IMR-90 (cell line): ENCODE measurements around the gene SH2D7. TPM values are rescaled to one million over a fixed set of nuclear protein-coding genes. Genes with fewer than 3 reads are reported as not detected.

Experiments
- ATAC-seq: fragments of 200-7000 bp; cut with Tn5 transposase; 2 replicates; pipeline ENCODE4 v1.9.1; 2020; ENCODE audit warnings: low read depth, mild to moderate bottlenecking, moderate library complexity
- BruUV-seq: library from RNA; stranded (reverse); fragments of 400-500 nt; replicated peaks from 2 replicates; lab custom pipeline; 2021; lab: Mats Ljungman, UMichigan
- CTCF ChIA-PET: fragments of 300-600 bp; formaldehyde crosslinking; extraction: SDS; loops from one replicate; lab custom pipeline; 2021; ENCODE audit warnings: antibody characterized with exemption; lab: Yijun Ruan, JAX
- POLR2A ChIA-PET: fragments of 300-600 bp; sonication (Branson Sonifier 250); formaldehyde crosslinking; loops from one replicate; lab custom pipeline; 2022; ENCODE audit warnings: antibody characterized with exemption; ENCODE audit not compliant: unreplicated experiment; lab: Charles Lee
- DNase-seq: peaks from one replicate; pipeline ENCODE4 v3.0.0; 2013
- H2AFZ ChIP-seq: replicated peaks from 2 replicates; pipeline ENCODE3; 2013; ENCODE audit warnings: low read length, mild to moderate bottlenecking; ENCODE audit not compliant: poor library complexity
- H2AK5ac ChIP-seq: 2 replicates; pipeline ENCODE4 v1.6.1; 2013; ENCODE audit warnings: low read depth, low read length, inconsistent platforms
- H2AK9ac ChIP-seq: replicated peaks from 2 replicates; pipeline ENCODE3; 2013; ENCODE audit warnings: mild to moderate bottlenecking, low read depth, low read length, moderate library complexity; ENCODE audit not compliant: poor library complexity
- H2BK120ac ChIP-seq: 2 replicates; pipeline ENCODE4 v1.6.1; 2013; ENCODE audit warnings: low read depth, low read length, inconsistent platforms
- H2BK15ac ChIP-seq: 3 replicates; pipeline ENCODE4 v1.6.1; 2013; ENCODE audit warnings: low read depth, low read length, inconsistent platforms
- H2BK20ac ChIP-seq: 2 replicates; pipeline ENCODE4 v1.6.1; 2013; ENCODE audit warnings: low read depth, mild to moderate bottlenecking, inconsistent platforms, low read length, moderate library complexity
- H2BK5ac ChIP-seq: 2 replicates; pipeline ENCODE4 v1.6.1; 2013; ENCODE audit warnings: mild to moderate bottlenecking, low read depth, low read length, inconsistent platforms; ENCODE audit not compliant: poor library complexity, severe bottlenecking
- H3K14ac ChIP-seq: replicated peaks from 2 replicates; pipeline ENCODE4 v1.6.1; 2013; ENCODE audit warnings: low read depth, low read length, inconsistent platforms
- H3K18ac ChIP-seq: 2 replicates; pipeline ENCODE4 v1.6.1; 2013; ENCODE audit warnings: low read depth, low read length, control low read depth
- H3K23ac ChIP-seq: 2 replicates; pipeline ENCODE4 v1.6.1; 2013; ENCODE audit warnings: low read depth, low read length, inconsistent platforms
- H3K27ac ChIP-seq: 2 replicates; pipeline ENCODE4 v1.5.1; 2013; ENCODE audit warnings: mild to moderate bottlenecking, control low read depth, low read length; ENCODE audit not compliant: insufficient read depth
- H3K27me3 ChIP-seq: 2 replicates; pipeline ENCODE4 v1.6.1; 2013; ENCODE audit warnings: low read length; ENCODE audit not compliant: control insufficient read depth, insufficient read depth
- H3K36me3 ChIP-seq: 2 replicates; pipeline ENCODE4 v1.6.1; 2013; ENCODE audit warnings: low read length, mixed read lengths; ENCODE audit not compliant: control insufficient read depth, insufficient read depth
- H3K4ac ChIP-seq: 2 replicates; pipeline ENCODE4 v1.6.1; 2013; ENCODE audit warnings: low read depth, low read length, inconsistent platforms
- H3K4me1 ChIP-seq: 2 replicates; pipeline ENCODE4 v1.6.1; 2013; ENCODE audit warnings: low read length, mixed read lengths; ENCODE audit not compliant: control insufficient read depth, insufficient read depth
- H3K4me2 ChIP-seq: 2 replicates; pipeline ENCODE4 v1.6.1; 2013; ENCODE audit warnings: low read depth, mild to moderate bottlenecking, control low read depth, low read length, moderate library complexity
- H3K4me3 ChIP-seq: 2 replicates; pipeline ENCODE4 v1.5.1; 2013; ENCODE audit warnings: low read depth, mild to moderate bottlenecking, control low read depth, low read length, moderate library complexity; ENCODE audit not compliant: insufficient read depth
- H3K56ac ChIP-seq: 2 replicates; pipeline ENCODE4 v1.6.1; 2013; ENCODE audit warnings: low read length, inconsistent platforms; ENCODE audit not compliant: insufficient read depth; ENCODE audit errors: extremely low read depth
- H3K79me1 ChIP-seq, 2 experiments: 2 replicates each; pipeline ENCODE4 v1.6.1; 2013; ENCODE audit warnings: low read length in 2 of 2, inconsistent platforms in 1 of 2, low read depth in 1 of 2
- H3K9ac ChIP-seq: 2 replicates; pipeline ENCODE4 v1.6.1; 2013; ENCODE audit warnings: low read depth, low read length, control low read depth
- H3K9me1 ChIP-seq: 2 replicates; pipeline ENCODE4 v1.6.1; 2013; ENCODE audit warnings: low read length, inconsistent platforms; ENCODE audit not compliant: insufficient read depth
- H3K9me3 ChIP-seq: 2 replicates; pipeline ENCODE4 v1.6.1; 2013; ENCODE audit warnings: low read length; ENCODE audit not compliant: control insufficient read depth, insufficient read depth
- H4K20me1 ChIP-seq: 2 replicates; pipeline ENCODE4 v1.6.1; 2013; ENCODE audit warnings: low read length, inconsistent platforms; ENCODE audit not compliant: insufficient read depth
- H4K5ac ChIP-seq: 2 replicates; pipeline ENCODE4 v1.6.1; 2013; ENCODE audit warnings: mild to moderate bottlenecking, low read depth, low read length, control low read depth
- H4K8ac ChIP-seq, 2 experiments: 2 replicates each; pipeline ENCODE4 v1.6.1; 2013; ENCODE audit warnings: low read depth in 2 of 2, low read length in 2 of 2, control low read depth in 1 of 2, inconsistent platforms in 1 of 2
- H4K91ac ChIP-seq: 2 replicates; pipeline ENCODE4 v1.6.1; 2013; ENCODE audit warnings: low read depth, low read length, inconsistent platforms; ENCODE audit not compliant: insufficient read depth
- MXI1 ChIP-seq: IDR thresholded peaks from 2 replicates; pipeline ENCODE4 v1.6.1; 2012; ENCODE audit warnings: low read depth, mild to moderate bottlenecking, low read length, moderate library complexity, borderline replicate concordance
- RCOR1 ChIP-seq: IDR thresholded peaks from 2 replicates; pipeline ENCODE4 v1.6.1; 2012; ENCODE audit warnings: mild to moderate bottlenecking, low read length, improper control_type of control experiment; ENCODE audit not compliant: insufficient replicate concordance
- WGBS, 2 experiments: methylation state at CpG; one replicate each; pipeline versions ENCODE4 v1.1.5 to v1.1.7; 2013; ENCODE audit warnings: missing lambda C conversion rate in 2 of 2; ENCODE audit not compliant: insufficient read length in 1 of 2; ENCODE audit errors: extremely low coverage in 2 of 2; 5-methylcytosine and 5-hydroxymethylcytosine counted together
- dilution Hi-C: fragments of 300-500 bp; cut with HindIII; formaldehyde crosslinking; loops from one replicate; pipeline ENCODE4 v1.14.3; 2018; ENCODE audit warnings: low sequenced_read_pairs; ENCODE audit not compliant: unreplicated experiment
- in situ Hi-C: fragments of 300-500 bp; cut with MboI; formaldehyde crosslinking; loops from 3 replicates; pipeline ENCODE4 v1.14.3; 2019; ENCODE audit warnings: low sequenced_read_pairs, inconsistent platforms, mixed read lengths
- intact Hi-C: fragments of 100-400 bp; cut with micrococcal nuclease; formaldehyde crosslinking; loops from 2 replicates; pipeline ENCODE4 v1.10.0; 2022
- polyA plus RNA-seq, 3 experiments: library from polyadenylated mRNA; depleted of rRNA; stranded (reverse); fragments of >200 nt; gene quantifications; 2 replicates each; pipeline ENCODE4 v1.2.3, GENCODE V29; 2012; ENCODE audit warnings: low replicate concordance in 1 of 3
- total RNA-seq: library from RNA; depleted of rRNA; stranded (reverse); fragments of >200 nt; gene quantifications from 2 replicates; pipeline ENCODE4 v1.2.3, GENCODE V29; 2012

SH2D7 gene
- total and polyA plus RNA-seq, 2 of the 4 experiments (the other 2 are of a cell fraction), result not detected

DNA sequence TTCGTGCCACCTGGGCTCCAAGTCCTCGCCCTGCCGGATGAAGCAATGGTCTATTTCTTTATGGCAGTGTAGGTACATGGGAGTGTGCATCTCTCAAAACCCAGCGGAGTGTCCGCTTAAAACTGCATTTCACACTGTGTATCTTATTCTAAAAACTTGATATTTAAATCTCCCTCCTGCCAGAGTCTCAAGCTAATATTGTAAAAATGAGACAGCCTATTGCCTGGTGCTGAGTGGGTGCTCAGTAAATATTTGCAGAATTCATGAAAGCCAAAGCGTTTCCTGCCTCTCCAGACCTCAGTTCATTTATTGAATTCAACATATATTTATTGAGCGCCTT lies 14.5 kb upstream of the SH2D7 start:
- DNase-seq, result no peak
- H4K20me1 ChIP-seq, result peaks cover 6% of the 10 kb centered on the region; the same call in 1 of the 2 replicates
- peak overlapping the region; percentile 100 for H3K4me2 ChIP-seq
- H3K56ac ChIP-seq, result no peak overlapping the region
- peak overlapping the region; percentile 67; the same call in 1 of the 2 replicates for H4K5ac ChIP-seq
- ChIA-PET POLR2A (no interaction called here), CTCF (no interaction called here)
- H3K9ac ChIP-seq, result peak overlapping the region; percentile 61; the same call in 1 of the 2 replicates
- H3K9me3 ChIP-seq, result no peaks in the 10 kb centered on the region
- H2BK20ac ChIP-seq, result peak overlapping the region; percentile 73; the same call in 1 of the 2 replicates
- H3K18ac ChIP-seq, result peak overlapping the region; percentile 75; the same call in 1 of the 2 replicates
- intact Hi-C loops (no loop called here), in situ Hi-C loops (no loop called here), dilution Hi-C loops (no loop called here)
- H3K79me1 ChIP-seq, result peaks cover 10 to 27% of the 10 kb centered on the region in 2 experiments
- H2AK9ac ChIP-seq, result peak overlapping the region; percentile 68
- H2BK15ac ChIP-seq, result no peak overlapping the region
- H3K23ac ChIP-seq, result peak overlapping the region; percentile 55; the same call in 1 of the 2 replicates
- H2BK5ac ChIP-seq, result peak overlapping the region; percentile 71
- no peak for TF ChIP-seq MXI1
- no peak for TF ChIP-seq RCOR1
- peaks cover 2% of the 10 kb centered on the region for H3K36me3 ChIP-seq
- peaks cover 13% of the 10 kb centered on the region for H3K4me1 ChIP-seq
- H4K91ac ChIP-seq, result peak overlapping the region; percentile 71; the same call in 1 of the 2 replicates
- BruUV-seq, result no TSS peak
- peak overlapping the region; percentile 77 for H3K4me3 ChIP-seq
- H2AFZ ChIP-seq, result peak overlapping the region; percentile 95
- 0 out of 2 replicates have a peak overlapping the region, but pooled peaks have one; percentile 58 for H3K14ac ChIP-seq
- no peaks in the 10 kb centered on the region for H3K27me3 ChIP-seq
- H2BK120ac ChIP-seq, result peak overlapping the region; percentile 77
- H4K8ac ChIP-seq, result peak overlapping the region; percentile 30 to 91; a peak in 2 of 4 replicates
- peak overlapping the region; percentile 79 for H3K4ac ChIP-seq
- H3K27ac ChIP-seq, result peak overlapping the region; percentile 75
- WGBS, 2 experiments, result no CpG with 5 or more reads among the region's 7 CpGs
- H3K9me1 ChIP-seq, result peaks cover 21% of the 10 kb centered on the region
- peak; percentile 2 for ATAC-seq
- no peak overlapping the region; the same call in 1 of the 2 replicates for H2AK5ac ChIP-seq
